Liver (tissue), 3 donors: ENCODE data around the gene MERTK.

Experiments
- CTCF ChIP-seq: fragments of 150-350 bp; IDR thresholded peaks from 2 replicates; pipeline ENCODE4 v1.5.1; 2017; ENCODE audit warnings: improper control_type of control experiment, low read depth, low read length; ENCODE audit not compliant: missing input control
- GABPA ChIP-seq, 2 donors: IDR thresholded peaks in 1 of 2; conservative IDR thresholded peaks in 1 of 2; 2 replicates each; pipeline ENCODE4 v1.6.1; 2016; ENCODE audit warnings: antibody characterized with exemption in 2 of 2, mild to moderate bottlenecking in 1 of 2, moderate library complexity in 1 of 2
- HNF4G ChIP-seq: IDR thresholded peaks from 2 replicates; pipeline ENCODE4 v1.6.1; 2016; ENCODE audit warnings: antibody characterized with exemption
- RAD21 ChIP-seq, 2 donors: IDR thresholded peaks; 2 replicates each; pipeline ENCODE4 v1.6.1; 2016; ENCODE audit warnings: antibody characterized with exemption in 2 of 2, mild to moderate bottlenecking in 2 of 2
- YY1 ChIP-seq: IDR thresholded peaks from 2 replicates; pipeline ENCODE4 v1.6.1; 2016; ENCODE audit warnings: antibody characterized with exemption, mild to moderate bottlenecking
- TF ChIP-seq, protein P1 (sequence below): IDR thresholded peaks from 2 replicates; pipeline ENCODE4 v1.6.1; 2016; ENCODE audit warnings: antibody characterized with exemption, mild to moderate bottlenecking
- TF ChIP-seq, protein P2 (sequence below): IDR thresholded peaks from 2 replicates; pipeline ENCODE4 v1.6.1; 2016; ENCODE audit warnings: antibody characterized with exemption
- donor health status: healthy.
- donor health status: healthy.

- TF ChIP-seq, protein P1, sequence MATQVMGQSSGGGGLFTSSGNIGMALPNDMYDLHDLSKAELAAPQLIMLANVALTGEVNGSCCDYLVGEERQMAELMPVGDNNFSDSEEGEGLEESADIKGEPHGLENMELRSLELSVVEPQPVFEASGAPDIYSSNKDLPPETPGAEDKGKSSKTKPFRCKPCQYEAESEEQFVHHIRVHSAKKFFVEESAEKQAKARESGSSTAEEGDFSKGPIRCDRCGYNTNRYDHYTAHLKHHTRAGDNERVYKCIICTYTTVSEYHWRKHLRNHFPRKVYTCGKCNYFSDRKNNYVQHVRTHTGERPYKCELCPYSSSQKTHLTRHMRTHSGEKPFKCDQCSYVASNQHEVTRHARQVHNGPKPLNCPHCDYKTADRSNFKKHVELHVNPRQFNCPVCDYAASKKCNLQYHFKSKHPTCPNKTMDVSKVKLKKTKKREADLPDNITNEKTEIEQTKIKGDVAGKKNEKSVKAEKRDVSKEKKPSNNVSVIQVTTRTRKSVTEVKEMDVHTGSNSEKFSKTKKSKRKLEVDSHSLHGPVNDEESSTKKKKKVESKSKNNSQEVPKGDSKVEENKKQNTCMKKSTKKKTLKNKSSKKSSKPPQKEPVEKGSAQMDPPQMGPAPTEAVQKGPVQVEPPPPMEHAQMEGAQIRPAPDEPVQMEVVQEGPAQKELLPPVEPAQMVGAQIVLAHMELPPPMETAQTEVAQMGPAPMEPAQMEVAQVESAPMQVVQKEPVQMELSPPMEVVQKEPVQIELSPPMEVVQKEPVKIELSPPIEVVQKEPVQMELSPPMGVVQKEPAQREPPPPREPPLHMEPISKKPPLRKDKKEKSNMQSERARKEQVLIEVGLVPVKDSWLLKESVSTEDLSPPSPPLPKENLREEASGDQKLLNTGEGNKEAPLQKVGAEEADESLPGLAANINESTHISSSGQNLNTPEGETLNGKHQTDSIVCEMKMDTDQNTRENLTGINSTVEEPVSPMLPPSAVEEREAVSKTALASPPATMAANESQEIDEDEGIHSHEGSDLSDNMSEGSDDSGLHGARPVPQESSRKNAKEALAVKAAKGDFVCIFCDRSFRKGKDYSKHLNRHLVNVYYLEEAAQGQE = no peak
- TF ChIP-seq, protein P2, sequence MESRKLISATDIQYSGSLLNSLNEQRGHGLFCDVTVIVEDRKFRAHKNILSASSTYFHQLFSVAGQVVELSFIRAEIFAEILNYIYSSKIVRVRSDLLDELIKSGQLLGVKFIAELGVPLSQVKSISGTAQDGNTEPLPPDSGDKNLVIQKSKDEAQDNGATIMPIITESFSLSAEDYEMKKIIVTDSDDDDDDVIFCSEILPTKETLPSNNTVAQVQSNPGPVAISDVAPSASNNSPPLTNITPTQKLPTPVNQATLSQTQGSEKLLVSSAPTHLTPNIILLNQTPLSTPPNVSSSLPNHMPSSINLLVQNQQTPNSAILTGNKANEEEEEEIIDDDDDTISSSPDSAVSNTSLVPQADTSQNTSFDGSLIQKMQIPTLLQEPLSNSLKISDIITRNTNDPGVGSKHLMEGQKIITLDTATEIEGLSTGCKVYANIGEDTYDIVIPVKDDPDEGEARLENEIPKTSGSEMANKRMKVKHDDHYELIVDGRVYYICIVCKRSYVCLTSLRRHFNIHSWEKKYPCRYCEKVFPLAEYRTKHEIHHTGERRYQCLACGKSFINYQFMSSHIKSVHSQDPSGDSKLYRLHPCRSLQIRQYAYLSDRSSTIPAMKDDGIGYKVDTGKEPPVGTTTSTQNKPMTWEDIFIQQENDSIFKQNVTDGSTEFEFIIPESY = no peak
- TF ChIP-seq CTCF (no peak), GABPA (IDR thresholded peaks at IDR 0.05 in 1 of 2, conservative IDR thresholded peaks at IDR 0.05 in 1 of 2) (no peak), RAD21 (IDR thresholded peaks at IDR 0.05) (no peak), HNF4G (no peak), YY1 (no peak)
These were observed 18.7 kb downstream of the MERTK start for GRCh38 chr2:111917106-111917505.
